ENCODE measurements around the gene SCYGR2. TPM values are rescaled to one million over a fixed set of nuclear protein-coding genes. Genes with fewer than 3 reads are reported as not detected.
A peak's percentile ranks its signal among the peaks of the same experiment; 100 is the strongest.

The SCYGR2 gene
- total RNA-seq, 2 donors from 2014 or later = not detected

DNA sequence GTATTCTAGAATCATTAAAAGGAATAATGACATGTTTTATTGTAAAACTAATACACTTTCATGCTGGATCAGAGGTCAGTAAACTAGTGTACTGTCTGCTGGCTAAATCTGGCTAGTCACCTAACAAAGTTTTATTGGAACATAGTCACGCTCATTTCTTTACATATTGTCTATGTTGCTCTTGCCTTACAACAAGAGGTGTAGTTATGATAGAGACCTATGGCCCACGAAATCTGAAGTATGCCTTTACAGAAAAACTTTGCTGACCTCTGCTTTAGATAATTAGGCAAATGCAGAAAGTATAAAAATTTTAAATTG, 29.9 kb upstream of the SCYGR2 start:
- no peaks in the 10 kb centered on the region for H3K9me3 ChIP-seq
- TF ChIP-seq POLR2A (IDR thresholded peaks at IDR 0.05) (no peak), POLR2AphosphoS5 (IDR thresholded peaks at IDR 0.05) (no peak)
- TF ChIP-seq, protein P1, sequence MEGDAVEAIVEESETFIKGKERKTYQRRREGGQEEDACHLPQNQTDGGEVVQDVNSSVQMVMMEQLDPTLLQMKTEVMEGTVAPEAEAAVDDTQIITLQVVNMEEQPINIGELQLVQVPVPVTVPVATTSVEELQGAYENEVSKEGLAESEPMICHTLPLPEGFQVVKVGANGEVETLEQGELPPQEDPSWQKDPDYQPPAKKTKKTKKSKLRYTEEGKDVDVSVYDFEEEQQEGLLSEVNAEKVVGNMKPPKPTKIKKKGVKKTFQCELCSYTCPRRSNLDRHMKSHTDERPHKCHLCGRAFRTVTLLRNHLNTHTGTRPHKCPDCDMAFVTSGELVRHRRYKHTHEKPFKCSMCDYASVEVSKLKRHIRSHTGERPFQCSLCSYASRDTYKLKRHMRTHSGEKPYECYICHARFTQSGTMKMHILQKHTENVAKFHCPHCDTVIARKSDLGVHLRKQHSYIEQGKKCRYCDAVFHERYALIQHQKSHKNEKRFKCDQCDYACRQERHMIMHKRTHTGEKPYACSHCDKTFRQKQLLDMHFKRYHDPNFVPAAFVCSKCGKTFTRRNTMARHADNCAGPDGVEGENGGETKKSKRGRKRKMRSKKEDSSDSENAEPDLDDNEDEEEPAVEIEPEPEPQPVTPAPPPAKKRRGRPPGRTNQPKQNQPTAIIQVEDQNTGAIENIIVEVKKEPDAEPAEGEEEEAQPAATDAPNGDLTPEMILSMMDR (IDR thresholded peaks at IDR 0.05) = no peak
- H3K27ac ChIP-seq = no peak overlapping the region
- H3K4me1 ChIP-seq (replicated peaks) = no peaks in the 10 kb centered on the region
- no peak for DNase-seq (ENCODE audit: low spot score)
- no peaks in the 10 kb centered on the region for H3K27me3 ChIP-seq (replicated peaks; ENCODE audit: insufficient read depth)
- intact Hi-C loops (cut with DNase I) = no loop called here
- H3K4me3 ChIP-seq = no peak overlapping the region
- WGBS = 61% methylated on average over 2 of the region's 2 CpGs
- H3K36me3 ChIP-seq = no peaks in the 10 kb centered on the region

DNA sequence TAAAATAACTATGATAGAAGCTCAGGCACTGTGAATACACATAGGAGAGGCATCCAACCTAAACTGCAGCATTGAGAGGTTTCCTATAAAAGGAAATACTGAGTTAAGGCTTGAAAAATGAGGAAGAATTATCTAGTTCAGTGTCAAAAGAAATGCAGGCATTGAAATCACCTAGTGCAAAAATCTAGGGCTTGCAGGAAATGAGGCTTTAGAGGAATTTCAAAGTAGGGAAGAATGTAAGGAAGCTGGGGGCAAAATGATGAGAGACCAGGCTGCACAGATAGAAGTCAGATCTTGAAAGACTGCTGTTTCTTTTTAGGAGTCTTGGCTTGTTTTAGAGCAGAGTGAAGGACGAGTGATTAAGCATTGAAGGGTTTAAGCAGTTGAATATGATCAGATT, 28.1 kb upstream of the SCYGR2 start:
- Histone ChIP-seq H3K27me3 (replicated peaks; ENCODE audit: insufficient read depth) (no peaks in the 10 kb centered on the region), H3K27ac (no peak overlapping the region), H3K4me3 (no peak overlapping the region), H3K9me3 (no peaks in the 10 kb centered on the region), H3K4me1 (replicated peaks) (no peaks in the 10 kb centered on the region), H3K36me3 (no peaks in the 10 kb centered on the region)
- 59% methylated on average over 1 of the region's 1 CpG for WGBS
- TF ChIP-seq, protein P1 (IDR thresholded peaks at IDR 0.05) = no peak
- TF ChIP-seq POLR2AphosphoS5 (IDR thresholded peaks at IDR 0.05) (no peak), POLR2A (IDR thresholded peaks at IDR 0.05) (no peak)
- intact Hi-C loops (cut with DNase I) = no loop called here
- no peak for DNase-seq (ENCODE audit: low spot score)

DNA sequence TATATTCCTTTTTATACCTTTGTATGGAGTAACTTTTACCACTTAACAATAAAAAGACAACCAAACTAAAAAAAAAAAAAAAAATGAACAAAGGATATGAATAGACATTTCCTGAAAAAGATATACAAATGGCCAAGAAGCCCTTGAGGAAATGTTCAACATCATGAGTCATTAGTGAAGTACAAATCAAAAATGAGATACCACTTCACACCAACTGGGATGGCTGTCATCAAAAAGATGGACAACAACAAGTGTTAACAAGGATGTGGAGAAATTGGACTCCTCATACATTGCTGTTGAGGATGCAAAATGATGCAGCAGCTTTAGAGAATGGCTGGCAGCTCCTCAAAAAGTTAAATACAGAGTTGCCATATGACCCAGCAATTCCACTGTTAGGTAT, 22.6 kb upstream of the SCYGR2 start:
- intact Hi-C loops (cut with DNase I) = no loop called here
- Histone ChIP-seq H3K9me3 (no peaks in the 10 kb centered on the region), H3K4me3 (no peak overlapping the region), H3K36me3 (no peaks in the 10 kb centered on the region), H3K4me1 (replicated peaks) (no peaks in the 10 kb centered on the region), H3K27me3 (replicated peaks; ENCODE audit: insufficient read depth) (no peaks in the 10 kb centered on the region), H3K27ac (no peak overlapping the region)
- TF ChIP-seq POLR2A (IDR thresholded peaks at IDR 0.05) (no peak), POLR2AphosphoS5 (IDR thresholded peaks at IDR 0.05) (no peak)
- TF ChIP-seq, protein P1 (IDR thresholded peaks at IDR 0.05) = no peak
- no peak for DNase-seq (ENCODE audit: low spot score)

DNA sequence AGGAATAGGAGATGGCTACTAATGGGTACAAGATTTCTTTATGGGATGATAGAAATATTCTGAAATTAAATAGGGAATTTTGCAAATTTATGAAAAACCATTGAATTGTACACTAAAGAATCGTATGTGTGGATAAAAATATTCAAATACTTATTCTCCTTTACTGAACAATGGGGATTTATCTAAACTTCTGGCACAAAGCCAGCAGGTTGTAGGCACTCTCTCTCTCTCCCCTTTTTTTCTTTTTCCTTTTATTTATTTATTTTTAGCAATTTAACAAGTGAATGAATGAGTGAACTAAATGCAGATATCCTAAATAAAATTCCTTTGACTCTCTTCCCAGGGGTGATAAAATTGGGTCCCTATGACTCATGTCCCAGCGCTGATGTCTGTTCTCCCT, 21.9 kb upstream of the SCYGR2 start:
- WGBS = 66% methylated on average over 2 of the region's 2 CpGs
- Histone ChIP-seq H3K9me3 (no peaks in the 10 kb centered on the region), H3K4me3 (no peak overlapping the region), H3K36me3 (no peaks in the 10 kb centered on the region), H3K4me1 (replicated peaks) (no peaks in the 10 kb centered on the region), H3K27ac (peak overlapping the region in 1 of 2 donors; percentile 47), H3K27me3 (replicated peaks; ENCODE audit: insufficient read depth) (no peaks in the 10 kb centered on the region)
- no peak for TF ChIP-seq POLR2AphosphoS5 (IDR thresholded peaks at IDR 0.05)
- TF ChIP-seq POLR2A (IDR thresholded peaks at IDR 0.05) = no peak
- TF ChIP-seq, protein P1 (IDR thresholded peaks at IDR 0.05) = no peak
- intact Hi-C loops (cut with DNase I) = no loop called here
- no peak for DNase-seq (ENCODE audit: low spot score)

DNA sequence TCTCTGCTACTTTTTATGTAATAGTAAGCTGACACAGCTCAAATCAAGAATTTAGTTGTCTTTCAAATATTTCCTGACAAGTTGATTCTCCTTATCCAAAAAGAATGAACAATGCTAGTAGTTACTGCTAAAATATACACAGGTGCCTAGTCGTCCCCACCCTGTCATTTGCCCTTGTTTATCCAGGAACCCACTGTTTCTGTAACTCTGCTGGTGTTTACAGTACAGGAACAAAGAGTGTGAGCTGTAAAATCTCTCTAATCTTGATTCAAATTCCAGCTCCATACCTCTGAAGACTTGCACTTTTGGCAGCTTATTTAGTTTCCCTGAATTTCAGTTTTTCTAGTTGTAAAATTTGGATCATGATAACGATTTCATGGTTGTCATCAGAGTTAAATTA, 21.1 kb upstream of the SCYGR2 start:
- TF ChIP-seq, protein P1 (IDR thresholded peaks at IDR 0.05) = no peak
- peak; percentile 69 for TF ChIP-seq POLR2AphosphoS5 (IDR thresholded peaks at IDR 0.05)
- intact Hi-C loops (cut with DNase I) = no loop called here
- H3K9me3 ChIP-seq = no peaks in the 10 kb centered on the region
- H3K36me3 ChIP-seq = no peaks in the 10 kb centered on the region
- peak overlapping the region in 1 of 2 donors; percentile 47 for H3K27ac ChIP-seq
- H3K4me3 ChIP-seq = no peak overlapping the region
- H3K4me1 ChIP-seq (replicated peaks) = no peaks in the 10 kb centered on the region
- peak; percentile 37 for DNase-seq (ENCODE audit: low spot score)
- WGBS = 13% methylated on average over 2 of the region's 2 CpGs
- no peaks in the 10 kb centered on the region for H3K27me3 ChIP-seq (replicated peaks; ENCODE audit: insufficient read depth)

Measured in prostate gland (tissue), 2 donors.